Endometrium (tissue), 2 donors: ENCODE data around the gene CPA4.
"Not testable (repeated sequence)": the region's sequence is repeated elsewhere in the genome, so short reads cannot be mapped to it uniquely, and the experiment has no call there.

Experiments used
- FAIRE-seq: peaks from 2 replicates; lab custom pipeline; 2012; peaks lifted over from hg19 to GRCh38; lab: Jason Lieb, UNC
- donor health status: control.
- donor health status: control.

Gene CPA4

GRCh38 chr7:130303127-130303526 is 10.2 kb downstream of the CPA4 start:
- no peak for FAIRE-seq

DNA sequence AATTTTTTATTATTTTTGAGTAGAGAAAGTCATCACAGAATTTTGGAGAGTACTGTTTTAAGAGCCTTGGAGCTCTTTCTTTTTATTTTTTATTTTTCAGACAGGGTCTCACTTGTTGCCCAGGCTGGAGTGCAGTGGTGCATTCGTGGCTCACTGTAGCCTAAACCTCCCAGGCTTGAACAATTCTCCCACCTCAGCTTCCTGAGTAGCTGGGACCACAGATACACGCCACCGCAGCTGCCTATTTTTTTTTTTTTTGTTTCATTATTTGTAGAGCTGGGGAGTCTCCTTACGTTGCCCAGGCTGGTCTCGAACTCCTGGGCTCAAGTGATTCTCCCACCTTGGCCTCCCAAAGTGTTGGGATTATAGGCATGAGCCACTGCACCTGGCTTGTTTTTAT is 10.6 kb downstream of the CPA4 start:
- no peak for FAIRE-seq

DNA sequence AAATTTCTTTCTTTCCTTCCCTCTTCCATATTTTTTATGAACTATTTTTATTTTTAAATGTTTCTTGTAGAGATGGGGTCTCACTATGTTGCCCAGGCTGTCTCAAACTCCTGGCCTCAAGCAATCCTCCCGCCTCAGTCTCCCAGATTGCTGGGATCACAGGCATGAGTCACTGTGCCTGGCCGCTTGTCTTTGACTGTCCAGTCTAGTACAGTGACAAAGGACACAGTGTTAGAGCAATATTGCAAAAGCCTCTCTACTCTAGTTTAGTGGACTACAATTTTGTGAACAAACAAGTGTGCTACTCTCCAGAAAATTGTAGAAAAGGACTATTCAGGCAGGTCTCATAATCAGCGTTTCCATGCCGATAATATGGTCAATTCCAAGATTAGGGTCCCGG is 11.0 kb downstream of the CPA4 start:
- no peak for FAIRE-seq

GRCh38 chr7:130304878-130305277 is 11.9 kb downstream of the CPA4 start:
- no peak for FAIRE-seq

DNA sequence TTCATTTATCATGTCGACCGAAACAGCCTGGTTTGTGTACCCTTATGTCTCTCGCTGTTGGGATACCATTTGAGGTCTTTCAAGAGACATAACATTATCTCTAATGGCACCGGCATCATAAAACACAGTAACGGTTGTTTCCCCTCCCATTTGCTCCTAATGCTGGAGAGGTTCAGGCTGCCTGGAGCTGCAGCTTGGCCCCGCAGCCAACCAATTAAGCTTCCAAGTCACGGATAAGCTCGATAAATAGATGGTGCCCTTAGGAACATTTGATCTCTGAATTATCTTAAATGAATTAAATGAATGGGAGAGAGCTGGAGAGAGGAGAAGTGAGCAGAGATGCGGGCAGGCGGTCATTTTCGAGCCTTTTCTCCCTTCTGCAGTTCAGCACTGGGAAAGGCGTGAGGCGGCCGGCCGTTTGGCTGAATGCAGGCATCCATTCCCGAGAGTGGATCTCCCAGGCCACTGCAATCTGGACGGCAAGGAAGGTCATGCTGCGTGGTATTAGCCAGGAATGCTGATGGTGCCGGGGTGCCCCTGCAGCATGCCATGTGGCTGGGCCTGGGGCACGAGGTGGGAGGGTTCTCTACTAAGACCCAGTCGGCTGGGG is 12.6 kb downstream of the CPA4 start:
- no peak for FAIRE-seq

DNA sequence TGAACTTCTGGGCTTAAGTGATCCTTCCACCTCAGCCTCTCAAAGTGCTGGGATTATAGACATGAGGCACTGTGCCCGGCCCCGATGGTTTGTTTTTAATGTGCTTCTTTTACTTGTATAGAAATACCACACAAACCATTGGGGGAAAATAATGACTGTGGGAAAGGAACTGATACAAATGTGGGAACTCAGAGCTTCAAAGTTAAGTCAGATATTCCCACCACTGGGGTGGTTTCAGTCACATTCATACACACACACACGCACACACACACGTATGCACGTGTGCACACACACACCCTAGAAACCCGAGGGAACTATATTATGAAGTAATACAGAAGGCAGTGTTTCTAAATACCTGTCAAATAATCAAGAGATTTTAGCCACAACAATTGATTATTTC is 17.0 kb downstream of the CPA4 start:
- FAIRE-seq, result no peak

DNA sequence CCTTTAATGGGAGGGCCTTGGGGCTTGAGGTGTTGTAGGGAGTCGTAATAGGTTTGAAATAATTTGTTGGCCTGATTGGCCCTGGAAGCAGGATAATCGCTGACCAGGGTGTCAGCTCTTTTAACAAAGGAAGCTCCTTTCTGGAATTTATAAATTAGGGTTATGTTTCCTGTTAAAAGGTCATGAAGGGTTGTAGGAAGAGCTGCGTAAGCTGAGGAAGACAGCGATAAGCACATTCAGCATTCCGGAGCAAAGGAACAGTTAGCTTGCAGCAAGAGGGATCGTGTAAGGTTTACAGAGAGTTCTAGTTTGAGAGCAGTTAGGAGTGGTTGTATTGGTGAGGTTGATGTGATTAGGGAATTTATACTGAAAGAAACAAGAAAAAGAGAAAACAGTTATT is 21.3 kb downstream of the CPA4 start:
- FAIRE-seq, result no peak

GRCh38 chr7:130319541-130319940 is 26.6 kb downstream of the CPA4 start:
- FAIRE-seq, result no peak

- FAIRE-seq, result not testable (repeated sequence)
These were observed 28.7 kb downstream of the CPA4 start for GRCh38 chr7:130321542-130322229.

DNA sequence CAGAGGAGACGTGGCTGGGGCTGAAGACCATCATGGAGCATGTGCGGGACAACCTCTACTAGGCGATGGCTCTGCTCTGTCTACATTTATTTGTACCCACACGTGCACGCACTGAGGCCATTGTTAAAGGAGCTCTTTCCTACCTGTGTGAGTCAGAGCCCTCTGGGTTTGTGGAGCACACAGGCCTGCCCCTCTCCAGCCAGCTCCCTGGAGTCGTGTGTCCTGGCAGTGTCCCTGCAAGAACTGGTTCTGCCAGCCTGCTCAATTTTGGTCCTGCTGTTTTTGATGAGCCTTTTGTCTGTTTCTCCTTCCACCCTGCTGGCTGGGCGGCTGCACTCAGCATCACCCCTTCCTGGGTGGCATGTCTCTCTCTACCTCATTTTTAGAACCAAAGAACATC is 29.7 kb downstream of the CPA4 start:
- FAIRE-seq, result no peak

DNA sequence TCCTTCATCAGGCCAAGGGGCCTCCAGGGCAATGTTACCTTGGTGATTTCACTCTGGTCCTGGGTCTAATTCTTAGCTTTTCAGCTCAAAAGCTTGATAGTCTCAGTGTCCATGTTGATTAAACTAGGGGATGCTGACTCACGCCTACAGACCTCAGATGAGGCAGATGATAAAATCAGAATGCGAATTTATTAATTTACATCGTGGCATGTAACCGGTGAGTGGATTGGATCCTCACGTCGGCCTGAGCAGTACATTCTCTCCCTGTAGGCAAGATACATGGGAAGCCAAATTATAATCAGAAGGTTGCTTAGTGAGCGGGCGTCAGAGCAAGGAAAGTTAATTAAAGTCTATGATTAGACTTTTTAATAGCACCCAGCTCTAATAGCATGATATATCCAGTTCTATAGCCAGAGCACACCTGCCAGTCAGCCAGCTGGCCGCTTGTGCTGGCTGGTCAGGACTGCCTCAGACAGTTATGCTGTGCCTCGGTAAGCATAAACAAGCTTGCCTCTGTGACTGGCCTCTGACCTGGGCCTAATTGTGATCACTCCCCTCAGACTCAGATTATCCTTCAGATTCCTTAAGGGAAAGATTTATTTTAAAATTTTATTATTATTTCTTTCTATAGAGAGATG is 31.5 kb downstream of the CPA4 start:
- no peak for FAIRE-seq

GRCh38 chr7:130329681-130330080 is 36.7 kb downstream of the CPA4 start:
- FAIRE-seq, result no peak

DNA sequence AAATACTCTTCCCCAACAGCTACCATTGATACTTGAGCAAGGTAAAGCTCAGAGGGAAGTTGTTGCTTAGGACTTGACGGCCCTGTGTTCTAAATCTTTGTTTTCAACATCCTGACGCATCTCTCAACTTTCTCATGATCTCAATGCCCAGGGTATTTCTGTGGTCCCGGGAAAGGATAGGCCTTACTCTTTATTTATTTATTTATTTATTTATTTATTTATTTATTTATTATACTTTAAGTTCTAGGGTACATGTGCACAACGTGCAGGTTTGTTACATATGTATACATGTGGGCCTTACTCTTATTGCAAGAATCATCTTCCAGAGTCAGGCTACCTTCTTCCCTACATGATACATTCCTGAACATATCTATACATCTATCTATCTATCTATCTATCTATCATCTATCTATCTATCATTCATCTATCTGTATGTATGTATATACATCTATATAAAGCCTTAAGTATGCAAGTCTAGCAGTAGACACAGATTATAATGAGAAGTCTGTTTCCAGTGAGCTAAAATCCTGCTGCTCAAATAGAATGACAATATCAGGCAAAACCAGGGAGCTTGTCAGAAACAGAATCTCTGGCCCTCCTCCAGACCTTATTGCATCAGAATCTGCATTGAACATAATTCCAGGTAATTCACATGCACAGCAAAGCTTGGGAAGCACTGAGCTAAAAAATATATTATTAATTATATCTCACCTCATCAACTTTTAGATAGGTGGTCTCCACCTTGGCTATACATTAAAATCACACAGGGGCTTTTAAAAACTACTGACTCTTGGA is 39.5 kb downstream of the CPA4 start:
- no peak for FAIRE-seq

- FAIRE-seq, result no peak
These were observed 40.9 kb downstream of the CPA4 start for GRCh38 chr7:130333832-130334231.

- FAIRE-seq, result no peak
These were observed 41.3 kb downstream of the CPA4 start for GRCh38 chr7:130334274-130334673.

- no peak for FAIRE-seq
These were observed 44.5 kb downstream of the CPA4 start for GRCh38 chr7:130337410-130337971.

DNA sequence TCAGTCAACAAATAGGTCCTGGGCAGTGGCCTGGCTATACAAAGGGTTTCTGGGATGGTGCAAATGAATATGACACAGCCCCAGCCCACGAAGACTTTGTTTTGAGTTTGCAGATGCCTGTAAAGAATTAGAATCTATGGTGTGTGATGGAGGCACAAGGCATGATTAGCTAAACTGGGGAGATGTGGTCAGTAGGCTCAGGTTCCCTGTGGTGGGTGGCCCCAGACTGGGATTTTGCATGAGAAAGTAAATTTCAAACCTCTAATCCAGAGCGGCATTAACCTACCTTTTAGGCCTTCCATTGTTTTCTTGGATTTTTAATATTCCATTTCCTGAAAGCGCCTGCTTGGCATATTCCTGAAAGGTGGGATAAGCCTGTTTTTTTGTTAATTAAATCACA is 45.3 kb downstream of the CPA4 start:
- FAIRE-seq, result no peak

GRCh38 chr7:130341882-130342281 is 48.9 kb downstream of the CPA4 start:
- no peak for FAIRE-seq

DNA sequence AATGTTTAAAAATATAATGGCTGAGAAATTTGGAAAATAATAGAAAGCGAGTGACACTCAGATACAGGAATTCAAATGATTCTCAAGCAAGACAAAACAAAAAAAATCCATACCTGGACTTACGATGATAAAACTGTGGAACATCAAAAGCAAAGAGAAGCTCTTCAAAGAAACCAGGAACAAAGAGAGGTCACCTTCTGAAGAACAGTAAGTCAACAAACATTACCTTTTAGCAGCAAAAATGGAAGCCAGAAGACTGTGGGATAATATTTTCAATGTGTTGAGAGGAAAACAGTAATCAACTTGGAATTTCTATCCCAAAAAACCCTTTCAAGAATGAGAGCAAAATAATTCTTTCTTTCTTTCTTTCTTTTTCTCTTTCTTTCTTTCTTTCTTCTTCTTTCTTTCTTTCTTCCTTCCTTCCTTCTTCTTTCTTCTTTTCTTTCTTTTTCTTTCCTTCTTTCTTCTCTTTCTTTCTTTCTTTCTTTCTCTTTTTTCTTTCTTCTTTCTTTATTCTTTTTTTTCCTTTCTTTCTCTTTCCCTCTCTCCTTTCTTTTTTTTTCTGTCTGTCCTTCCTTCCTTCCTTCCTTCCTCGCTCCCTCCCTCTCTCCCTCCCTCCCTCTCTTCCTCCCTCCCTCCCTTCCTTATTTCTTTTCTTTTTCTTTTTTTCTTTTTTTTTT is 49.9 kb downstream of the CPA4 start:
- no peak for FAIRE-seq

- FAIRE-seq, result no peak
These were observed 51.4 kb downstream of the CPA4 start, which contains the start of gene CPA5 for GRCh38 chr7:130344271-130344866. Gene CPA5, plus strand, starts transcription at chr7:130344816. Its CDS starts 1,670 bp downstream, at chr7:130346486.

GRCh38 chr7:130345136-130345535 is 52.2 kb downstream of the CPA4 start:
- FAIRE-seq, result no peak
